Activated CD4-positive, CD25-positive, alpha-beta regulatory T cell (primary cell): ENCODE results near the gene SLC9A3.

Experiments used
- DNase-seq, 4 experiments: peaks; one replicate each; lab custom pipeline; 2025; lab: John Stamatoyannopoulos, UW

Gene SLC9A3

GRCh38 chr5:554284-554988 lies 30.2 kb upstream of the SLC9A3 start:
- DNase-seq = no peak

- DNase-seq = no peak
These were observed 29.6 kb upstream of the SLC9A3 start for GRCh38 chr5:553874-554273.

GRCh38 chr5:551406-551805 lies 27.2 kb upstream of the SLC9A3 start:
- DNase-seq = no peak

GRCh38 chr5:549229-549628 lies 25.0 kb upstream of the SLC9A3 start:
- DNase-seq = no peak

GRCh38 chr5:548256-548655 lies 24.0 kb upstream of the SLC9A3 start:
- DNase-seq = no peak

GRCh38 chr5:547086-547924 lies 23.1 kb upstream of the SLC9A3 start:
- DNase-seq = no peak

- no peak for DNase-seq
These were observed 22.2 kb upstream of the SLC9A3 start for GRCh38 chr5:546376-546908.

- no peak for DNase-seq
These were observed 21.6 kb upstream of the SLC9A3 start for GRCh38 chr5:545641-546375.

- no peak for DNase-seq
These were observed 20.6 kb upstream of the SLC9A3 start for GRCh38 chr5:544675-545355.

GRCh38 chr5:543755-544674 lies 19.8 kb upstream of the SLC9A3 start:
- DNase-seq = peak in 3 of 4 experiments; percentile 11 to 24 (median 22)

GRCh38 chr5:543351-543750 lies 19.1 kb upstream of the SLC9A3 start:
- no peak for DNase-seq

GRCh38 chr5:542319-543311 lies 18.4 kb upstream of the SLC9A3 start:
- no peak for DNase-seq

GRCh38 chr5:541539-542318 lies 17.5 kb upstream of the SLC9A3 start:
- DNase-seq = no peak

- DNase-seq = no peak
These were observed 16.8 kb upstream of the SLC9A3 start for GRCh38 chr5:540906-541538.

- no peak for DNase-seq
These were observed 16.0 kb upstream of the SLC9A3 start for GRCh38 chr5:540071-540905.

- DNase-seq = no peak
These were observed 15.3 kb upstream of the SLC9A3 start for GRCh38 chr5:539469-540070.
